GM21619 (cell line): Measurements from ENCODE around the gene RNF166.

Experiments
- ATAC-seq: cut with Tn5 transposase; IDR thresholded peaks from one replicate; pipeline ENCODE4 v1.9.1; 2021; ENCODE audit not compliant: unreplicated experiment

RNF166 gene

GRCh38 chr16:88739139-88739976 lies 33.1 kb upstream of the RNF166 start:
- ATAC-seq: no peak

- no peak for ATAC-seq
Observed at GRCh38 chr16:88738151-88739084, 32.2 kb upstream of the RNF166 start.

GRCh38 chr16:88737298-88738150 lies 31.3 kb upstream of the RNF166 start:
- peak; percentile 51 for ATAC-seq

GRCh38 chr16:88736496-88736895 lies 30.3 kb upstream of the RNF166 start:
- ATAC-seq: no peak

GRCh38 chr16:88736088-88736487 lies 29.9 kb upstream of the RNF166 start:
- no peak for ATAC-seq

GRCh38 chr16:88735616-88736015 lies 29.4 kb upstream of the RNF166 start:
- no peak for ATAC-seq

GRCh38 chr16:88735121-88735520 lies 28.9 kb upstream of the RNF166 start:
- no peak for ATAC-seq

- ATAC-seq: no peak
Observed at GRCh38 chr16:88734361-88734728, 28.1 kb upstream of the RNF166 start.

- ATAC-seq: no peak
Observed at GRCh38 chr16:88733630-88734360, 27.6 kb upstream of the RNF166 start.

GRCh38 chr16:88732961-88733294 lies 26.7 kb upstream of the RNF166 start:
- ATAC-seq: no peak

- ATAC-seq: no peak
Observed at GRCh38 chr16:88732172-88732960, 26.2 kb upstream of the RNF166 start.

GRCh38 chr16:88731699-88732098 lies 25.5 kb upstream of the RNF166 start:
- no peak for ATAC-seq

GRCh38 chr16:88730632-88731607 lies 24.7 kb upstream of the RNF166 start:
- ATAC-seq: no peak

- ATAC-seq: no peak
Observed at GRCh38 chr16:88727871-88728270, 21.7 kb upstream of the RNF166 start.

GRCh38 chr16:88726981-88727380 lies 20.8 kb upstream of the RNF166 start:
- ATAC-seq: no peak

- ATAC-seq: no peak
Observed at GRCh38 chr16:88726408-88726749, 20.2 kb upstream of the RNF166 start.

- no peak for ATAC-seq
Observed at GRCh38 chr16:88725609-88726407, 19.6 kb upstream of the RNF166 start.
